Thyroid gland (tissue), 4 donors: ENCODE results near the gene PTP4A2.

Experiments
- POLR2A ChIP-seq, 2 donors: fragments of 450-650 bp; IDR thresholded peaks; one replicate each; pipeline ENCODE4 v1.6.1; 2017; ENCODE audit warnings: antibody characterized with exemption in 2 of 2, mild to moderate bottlenecking in 2 of 2, moderate library complexity in 1 of 2
- TF ChIP-seq, protein P1 (sequence below), 6 experiments: fragments of 200-600 bp in 3 of 6; fragments of 450-650 bp in 3 of 6; sonication (generic) in 3 of 6; IDR thresholded peaks; one replicate each; pipeline ENCODE4 v1.5.1; 2016 to 2019; ENCODE audit warnings: antibody characterized with exemption in 6 of 6, mild to moderate bottlenecking in 2 of 6, inconsistent platforms in 1 of 6, moderate library complexity in 1 of 6

GRCh38 chr1:31857863-31858262 lies 80.3 kb downstream of the PTP4A2 start:
- TF ChIP-seq, protein P1, sequence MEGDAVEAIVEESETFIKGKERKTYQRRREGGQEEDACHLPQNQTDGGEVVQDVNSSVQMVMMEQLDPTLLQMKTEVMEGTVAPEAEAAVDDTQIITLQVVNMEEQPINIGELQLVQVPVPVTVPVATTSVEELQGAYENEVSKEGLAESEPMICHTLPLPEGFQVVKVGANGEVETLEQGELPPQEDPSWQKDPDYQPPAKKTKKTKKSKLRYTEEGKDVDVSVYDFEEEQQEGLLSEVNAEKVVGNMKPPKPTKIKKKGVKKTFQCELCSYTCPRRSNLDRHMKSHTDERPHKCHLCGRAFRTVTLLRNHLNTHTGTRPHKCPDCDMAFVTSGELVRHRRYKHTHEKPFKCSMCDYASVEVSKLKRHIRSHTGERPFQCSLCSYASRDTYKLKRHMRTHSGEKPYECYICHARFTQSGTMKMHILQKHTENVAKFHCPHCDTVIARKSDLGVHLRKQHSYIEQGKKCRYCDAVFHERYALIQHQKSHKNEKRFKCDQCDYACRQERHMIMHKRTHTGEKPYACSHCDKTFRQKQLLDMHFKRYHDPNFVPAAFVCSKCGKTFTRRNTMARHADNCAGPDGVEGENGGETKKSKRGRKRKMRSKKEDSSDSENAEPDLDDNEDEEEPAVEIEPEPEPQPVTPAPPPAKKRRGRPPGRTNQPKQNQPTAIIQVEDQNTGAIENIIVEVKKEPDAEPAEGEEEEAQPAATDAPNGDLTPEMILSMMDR (IDR thresholded peaks at IDR 0.05) = no peak
- no peak for TF ChIP-seq POLR2A (IDR thresholded peaks at IDR 0.05)
